ENCODE data around the gene PDSS2.
A peak's percentile ranks its signal among the peaks of the same experiment; 100 is the strongest.
"Not testable (repeated sequence)": the region's sequence is repeated elsewhere in the genome, so short reads cannot be mapped to it uniquely, and the experiment has no call there.

The PDSS2 gene

DNA sequence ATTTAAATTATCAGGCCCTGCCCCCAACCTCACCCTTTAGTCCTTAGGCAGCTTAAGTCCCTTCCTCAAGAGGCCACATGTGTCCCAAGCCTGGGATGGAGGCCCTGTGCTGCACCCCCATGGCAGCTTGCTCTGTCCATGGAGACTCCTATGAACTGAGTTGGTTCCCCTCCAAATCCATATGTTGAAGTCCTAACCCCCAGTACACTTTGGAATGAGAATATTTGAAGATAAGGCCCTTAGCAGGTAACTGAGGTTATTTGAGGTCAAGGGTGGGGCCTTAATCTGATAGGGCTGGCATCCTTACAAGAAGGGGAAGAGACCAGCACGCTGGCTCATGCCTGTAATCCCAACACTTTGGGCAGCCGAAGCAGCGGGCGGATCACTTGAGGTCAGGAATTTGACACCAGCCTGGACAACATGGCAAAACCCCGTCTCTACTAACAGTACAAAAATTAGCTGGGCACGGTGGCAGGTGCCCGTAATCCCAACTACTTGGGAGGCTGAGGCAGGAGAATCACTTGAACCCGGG, 337.3 kb downstream of the PDSS2 start:
- H3K4me3 ChIP-seq (replicated peaks; ENCODE audit: low read depth, low read length): no peak overlapping the region
- TF ChIP-seq, protein P1, sequence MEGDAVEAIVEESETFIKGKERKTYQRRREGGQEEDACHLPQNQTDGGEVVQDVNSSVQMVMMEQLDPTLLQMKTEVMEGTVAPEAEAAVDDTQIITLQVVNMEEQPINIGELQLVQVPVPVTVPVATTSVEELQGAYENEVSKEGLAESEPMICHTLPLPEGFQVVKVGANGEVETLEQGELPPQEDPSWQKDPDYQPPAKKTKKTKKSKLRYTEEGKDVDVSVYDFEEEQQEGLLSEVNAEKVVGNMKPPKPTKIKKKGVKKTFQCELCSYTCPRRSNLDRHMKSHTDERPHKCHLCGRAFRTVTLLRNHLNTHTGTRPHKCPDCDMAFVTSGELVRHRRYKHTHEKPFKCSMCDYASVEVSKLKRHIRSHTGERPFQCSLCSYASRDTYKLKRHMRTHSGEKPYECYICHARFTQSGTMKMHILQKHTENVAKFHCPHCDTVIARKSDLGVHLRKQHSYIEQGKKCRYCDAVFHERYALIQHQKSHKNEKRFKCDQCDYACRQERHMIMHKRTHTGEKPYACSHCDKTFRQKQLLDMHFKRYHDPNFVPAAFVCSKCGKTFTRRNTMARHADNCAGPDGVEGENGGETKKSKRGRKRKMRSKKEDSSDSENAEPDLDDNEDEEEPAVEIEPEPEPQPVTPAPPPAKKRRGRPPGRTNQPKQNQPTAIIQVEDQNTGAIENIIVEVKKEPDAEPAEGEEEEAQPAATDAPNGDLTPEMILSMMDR (IDR thresholded peaks at IDR 0.05; ENCODE audit: low read depth, low read length, missing control alignments): no peak
- no peak for DNase-seq (ENCODE audit: extremely low read depth, low read depth)

DNA sequence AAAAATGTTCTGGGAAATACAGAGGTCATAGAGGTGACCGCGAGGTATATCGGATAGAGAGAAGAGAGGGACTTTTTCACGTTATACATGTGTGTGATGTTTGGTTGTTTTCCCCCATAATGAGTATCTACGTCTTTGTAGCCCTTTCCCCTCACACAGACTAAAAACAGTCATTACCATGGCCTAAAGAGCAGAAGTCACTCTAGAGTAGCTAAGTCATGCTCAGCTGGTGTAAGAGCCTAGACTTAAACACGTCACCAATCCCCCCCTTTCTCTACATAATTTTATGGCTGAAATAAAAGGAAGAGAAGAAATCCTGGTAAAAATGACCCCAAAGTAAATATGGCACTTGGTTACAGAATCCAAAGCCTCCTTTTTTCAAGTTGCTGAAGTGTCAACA, 338.1 kb downstream of the PDSS2 start:
- TF ChIP-seq, protein P1 (IDR thresholded peaks at IDR 0.05; ENCODE audit: low read depth, low read length, missing control alignments): no peak
- no peak overlapping the region for H3K4me3 ChIP-seq (replicated peaks; ENCODE audit: low read depth, low read length)
- no peak for DNase-seq (ENCODE audit: extremely low read depth, low read depth)

DNA sequence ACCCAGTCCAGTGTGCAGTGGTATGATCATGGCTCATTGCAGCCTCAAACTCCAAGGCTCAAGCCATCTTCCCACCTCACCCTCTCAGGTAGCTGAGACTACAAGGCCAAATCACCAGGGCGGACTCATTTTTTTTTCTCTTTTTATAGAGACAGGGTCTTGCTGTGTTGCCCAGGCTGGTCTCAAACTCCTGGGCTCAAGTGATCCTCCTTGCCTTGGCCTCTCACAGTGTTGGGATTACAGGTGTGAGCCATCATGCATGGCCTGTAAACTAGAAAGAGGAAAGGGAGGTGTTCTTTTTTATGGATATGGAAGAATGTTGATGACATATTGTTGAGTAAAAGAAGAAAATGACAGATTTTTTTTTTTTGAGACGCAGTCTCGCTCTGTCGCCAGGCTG, 339.0 kb downstream of the PDSS2 start:
- H3K4me3 ChIP-seq (replicated peaks; ENCODE audit: low read depth, low read length): no peak overlapping the region
- TF ChIP-seq, protein P1 (IDR thresholded peaks at IDR 0.05; ENCODE audit: low read depth, low read length, missing control alignments): no peak
- no peak for DNase-seq (ENCODE audit: extremely low read depth, low read depth)

DNA sequence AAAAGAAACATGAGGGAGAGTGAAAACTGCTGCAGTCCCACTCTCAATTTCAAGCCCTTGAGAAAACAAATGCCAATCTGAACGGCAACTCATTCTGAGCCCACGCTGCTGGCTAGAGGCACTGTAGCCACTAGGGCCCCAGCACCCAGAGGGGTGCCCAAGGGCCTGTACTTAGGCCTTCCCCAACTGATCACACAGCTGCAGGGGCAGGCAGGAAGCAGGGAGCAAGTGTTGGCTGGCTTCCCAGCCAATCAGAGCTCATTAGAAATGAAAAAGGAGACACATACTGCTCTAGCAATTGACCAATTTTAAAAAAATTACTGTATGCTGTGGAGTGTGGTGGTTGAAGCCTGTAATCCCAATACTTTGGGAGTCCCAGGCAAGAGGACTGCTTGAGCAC, 340.4 kb downstream of the PDSS2 start:
- TF ChIP-seq, protein P1 (IDR thresholded peaks at IDR 0.05; ENCODE audit: low read depth, low read length, missing control alignments): no peak
- H3K4me3 ChIP-seq (replicated peaks; ENCODE audit: low read depth, low read length): no peak overlapping the region
- DNase-seq (ENCODE audit: extremely low read depth, low read depth): no peak

DNA sequence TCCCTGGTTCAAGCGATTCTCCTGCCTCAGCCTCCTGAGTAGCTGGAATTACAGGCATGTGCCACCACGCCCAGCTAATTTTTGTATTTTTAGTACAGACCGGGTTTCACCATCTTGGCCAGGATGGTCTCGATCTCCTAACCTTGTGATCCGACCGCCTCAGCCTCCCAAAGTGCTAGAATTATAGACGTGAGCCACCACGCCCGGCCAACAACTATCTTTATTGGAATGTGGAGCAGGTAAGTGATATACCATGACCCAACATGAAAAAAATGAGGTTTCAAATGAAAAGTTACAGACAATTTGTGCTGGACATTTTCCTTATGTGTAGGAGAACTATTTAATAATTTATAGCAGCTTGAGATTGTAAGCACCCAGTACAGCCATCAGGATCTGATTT, 340.8 kb downstream of the PDSS2 start:
- not testable (repeated sequence) for H3K4me3 ChIP-seq (replicated peaks; ENCODE audit: low read depth, low read length); DNase-seq (ENCODE audit: extremely low read depth, low read depth)

DNA sequence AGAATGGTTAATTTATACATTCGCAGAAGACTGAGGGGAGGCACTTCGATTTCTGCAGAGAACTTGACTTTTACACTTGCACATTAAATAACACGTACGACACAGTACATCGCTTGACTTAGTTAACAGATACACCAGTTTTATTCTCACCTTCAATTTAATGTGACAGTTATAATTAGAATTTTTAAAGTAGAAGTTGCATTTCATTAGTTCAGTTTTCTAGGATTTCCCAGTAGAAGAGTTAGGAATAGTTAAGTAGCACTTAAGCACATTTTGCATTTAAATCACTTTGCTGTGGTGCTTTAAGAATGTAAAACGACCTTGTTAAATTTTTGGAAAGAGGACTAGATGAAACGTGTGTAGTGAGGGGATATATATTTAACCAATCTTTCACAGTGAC, 342.4 kb downstream of the PDSS2 start:
- TF ChIP-seq, protein P1 (IDR thresholded peaks at IDR 0.05; ENCODE audit: low read depth, low read length, missing control alignments): no peak
- no peak overlapping the region for H3K4me3 ChIP-seq (replicated peaks; ENCODE audit: low read depth, low read length)
- DNase-seq (ENCODE audit: extremely low read depth, low read depth): no peak

DNA sequence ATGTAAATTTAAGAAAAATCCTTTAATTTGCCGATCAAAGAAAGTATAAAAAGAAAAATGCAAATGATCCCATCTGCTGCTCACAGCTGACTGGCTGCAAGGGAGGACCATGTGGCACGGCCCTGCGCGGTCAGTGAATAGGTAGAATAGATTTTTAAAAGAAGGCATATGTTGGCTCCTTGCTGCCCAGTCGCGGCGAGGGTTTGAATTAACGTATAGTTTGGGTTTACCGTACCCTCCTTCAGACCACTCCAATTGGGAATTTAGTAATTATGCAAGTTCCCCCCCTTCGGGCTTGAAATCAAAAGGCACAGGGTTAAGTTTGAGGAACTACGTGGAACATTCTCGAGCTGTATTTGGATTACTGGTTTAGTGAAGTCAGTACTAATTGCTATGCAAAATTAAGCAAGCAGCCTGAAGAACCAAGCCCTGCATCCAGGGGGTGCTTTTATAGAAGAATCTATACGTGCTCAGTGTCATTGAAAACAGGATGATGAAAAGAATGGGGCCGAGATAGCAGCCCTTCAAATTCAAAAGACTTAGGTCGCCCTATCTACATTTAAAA, 343.0 kb downstream of the PDSS2 start:
- H3K4me3 ChIP-seq (replicated peaks; ENCODE audit: low read depth, low read length): peak overlapping the region; percentile 60
- DNase-seq (ENCODE audit: extremely low read depth, low read depth): no peak
- TF ChIP-seq, protein P1 (IDR thresholded peaks at IDR 0.05; ENCODE audit: low read depth, low read length, missing control alignments): no peak
